ENCODE data around the gene PPM1L. TPM values are rescaled to one million over a fixed set of nuclear protein-coding genes. Genes with fewer than 3 reads are reported as not detected.

The PPM1L gene
- polyA plus RNA-seq, 4 donors = 7.3 to 9.4 (median 8.4) TPM

DNA sequence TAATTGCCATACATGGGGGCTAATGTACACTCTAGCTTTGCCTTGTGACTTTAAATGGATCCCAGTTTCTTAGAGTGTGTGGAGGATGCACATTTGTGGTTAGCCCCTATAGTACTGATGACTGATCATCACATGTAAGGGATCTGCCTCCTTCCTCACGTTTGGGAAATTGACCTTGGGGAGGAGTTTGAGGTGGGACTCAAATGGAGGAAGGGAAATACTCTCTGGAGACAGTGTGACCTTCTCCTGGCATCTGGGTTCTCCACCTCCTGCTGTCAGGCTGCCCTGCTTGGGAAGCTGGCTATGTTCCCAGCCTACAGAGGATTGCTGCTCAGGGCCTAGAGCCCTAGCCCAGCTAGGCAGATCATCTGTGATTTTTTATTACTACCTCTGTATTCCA, 48.7 kb downstream of the PPM1L start:
- DNase-seq (ENCODE audit: low read depth in 4 of 4, low spot score in 3 of 4) = no peak

DNA sequence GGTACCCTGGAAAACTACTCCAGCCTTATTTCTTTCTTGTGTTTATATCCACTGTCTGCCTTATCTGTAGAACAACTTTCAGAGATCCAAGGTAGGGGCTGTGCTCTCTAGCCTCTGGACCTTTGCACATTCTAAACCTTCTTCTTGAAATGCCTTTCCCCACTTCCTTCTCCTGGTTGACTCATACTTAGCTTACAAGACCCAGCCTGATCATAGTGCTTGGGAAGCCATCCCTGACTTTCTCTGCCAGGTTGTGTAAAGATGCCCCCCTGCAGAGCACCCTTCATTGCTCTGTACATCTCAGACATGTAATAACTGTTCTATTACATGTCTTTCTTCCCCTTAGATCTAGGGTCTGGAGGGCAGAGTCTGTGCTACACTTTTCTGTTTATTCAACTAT, 50.1 kb downstream of the PPM1L start:
- DNase-seq (ENCODE audit: low read depth in 4 of 4, low spot score in 3 of 4) = no peak

- DNase-seq (ENCODE audit: low read depth in 4 of 4, low spot score in 3 of 4) = no peak
Measured at GRCh38 chr3:160806686-160807085, 50.7 kb downstream of the PPM1L start.

DNA sequence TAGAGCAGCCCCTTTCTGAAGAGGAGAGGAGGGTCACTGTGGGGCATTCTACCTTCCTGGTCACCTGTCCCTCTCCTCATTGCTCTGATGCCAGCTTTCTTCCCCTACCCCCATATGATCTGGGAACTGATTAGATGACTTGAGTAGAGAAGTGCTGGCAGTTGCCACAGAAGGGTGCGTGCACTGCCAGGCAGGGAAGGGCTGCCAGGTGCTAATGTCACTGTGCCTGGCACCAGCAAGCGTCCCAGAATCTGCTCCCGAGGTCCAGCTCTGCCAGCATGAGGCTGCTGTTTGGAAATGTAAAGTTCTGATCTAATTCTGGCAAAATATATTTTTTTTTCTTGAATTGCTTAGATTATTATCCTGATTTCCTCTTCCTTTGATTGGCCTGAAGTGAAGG, 52.8 kb downstream of the PPM1L start:
- no peak for DNase-seq (ENCODE audit: low read depth in 4 of 4, low spot score in 3 of 4)

- DNase-seq (ENCODE audit: low read depth in 4 of 4, low spot score in 3 of 4) = no peak
Measured at GRCh38 chr3:160809453-160809852, 53.4 kb downstream of the PPM1L start.

DNA sequence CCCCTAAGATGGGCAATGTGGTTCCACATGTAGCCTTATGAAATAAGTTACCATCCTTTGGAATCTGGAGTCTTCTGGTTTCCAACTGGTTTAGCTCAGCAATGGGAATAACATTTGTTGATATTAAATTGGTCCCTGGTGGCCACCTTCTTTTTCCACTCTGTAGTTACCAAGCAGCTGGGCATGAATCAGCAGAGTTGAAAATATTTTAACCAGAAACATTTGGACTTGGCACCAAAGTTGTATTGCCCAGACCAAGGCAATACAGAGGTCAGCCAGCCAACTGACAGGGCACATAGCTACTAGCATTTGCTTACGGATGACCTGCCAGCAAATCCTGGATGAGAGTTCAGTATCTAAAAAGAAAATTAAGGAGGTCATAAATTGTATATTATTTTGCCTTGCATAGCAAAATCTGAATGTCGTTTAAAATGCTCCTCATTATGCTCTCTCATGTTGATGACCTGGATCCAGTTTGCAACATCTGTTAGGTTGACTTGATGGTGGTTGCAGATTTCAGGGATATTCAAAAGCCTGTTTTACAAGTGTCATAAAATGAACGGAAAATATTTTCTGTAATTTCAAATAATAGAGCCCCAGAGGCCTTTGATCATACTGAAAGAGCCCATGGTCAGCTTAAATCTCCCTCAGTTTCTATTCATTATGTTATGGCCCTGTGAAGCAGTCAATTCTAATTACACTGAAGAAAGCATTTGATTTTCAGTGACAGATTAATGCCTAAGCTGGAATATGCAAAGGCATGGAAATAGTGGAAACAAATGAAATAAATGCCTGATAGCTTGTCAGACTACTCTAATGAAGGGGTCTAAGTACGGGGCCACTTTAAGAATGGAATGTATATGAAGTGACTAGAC, 54.6 kb downstream of the PPM1L start:
- DNase-seq (ENCODE audit: low read depth in 4 of 4, low spot score in 3 of 4) = no peak

GRCh38 chr3:160811237-160811548, 55.2 kb downstream of the PPM1L start:
- no peak for DNase-seq (ENCODE audit: low read depth in 4 of 4, low spot score in 3 of 4)

- no peak for DNase-seq (ENCODE audit: low read depth in 4 of 4, low spot score in 3 of 4)
Measured at GRCh38 chr3:160812304-160812703, 56.3 kb downstream of the PPM1L start.

DNA sequence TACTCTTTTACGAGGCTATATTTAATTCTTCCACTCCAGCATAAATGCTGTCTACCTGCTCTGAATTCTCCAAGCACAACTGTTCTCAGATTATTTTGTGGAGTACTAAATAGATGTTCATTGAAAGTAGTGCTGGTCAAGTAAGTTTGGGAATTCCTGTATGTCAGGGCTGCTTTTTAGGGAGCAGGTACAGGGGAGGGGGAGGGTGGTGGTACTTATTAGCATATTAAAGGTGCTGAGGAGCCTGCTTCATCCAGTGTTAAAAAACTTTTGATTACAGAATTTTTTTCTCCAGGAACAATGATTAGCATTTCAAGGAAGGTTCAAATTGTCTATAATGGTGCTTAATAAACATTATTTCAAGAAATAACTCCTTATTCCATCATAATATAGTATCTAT, 59.2 kb downstream of the PPM1L start:
- no peak for DNase-seq (ENCODE audit: low read depth in 4 of 4, low spot score in 3 of 4)

DNA sequence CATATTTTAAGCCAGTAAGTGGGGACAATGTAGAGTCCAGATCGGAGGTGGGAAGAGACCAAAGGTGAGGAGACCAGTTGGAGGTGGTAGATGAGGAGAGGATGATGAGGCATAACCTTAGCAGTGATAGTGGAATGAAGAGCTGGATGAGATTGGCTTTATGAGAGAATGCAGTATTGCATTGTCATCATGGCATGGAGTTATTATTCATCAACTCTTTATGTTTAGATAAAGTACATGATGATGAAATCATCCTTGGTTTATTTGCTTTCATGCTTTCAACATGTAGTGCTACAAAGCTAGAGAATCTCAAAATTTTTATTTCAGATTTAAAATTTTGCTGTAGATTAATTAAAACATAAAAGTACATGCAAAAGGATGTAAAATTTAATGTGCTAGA, 64.0 kb downstream of the PPM1L start:
- no peak for DNase-seq (ENCODE audit: low read depth in 4 of 4, low spot score in 3 of 4)

DNA sequence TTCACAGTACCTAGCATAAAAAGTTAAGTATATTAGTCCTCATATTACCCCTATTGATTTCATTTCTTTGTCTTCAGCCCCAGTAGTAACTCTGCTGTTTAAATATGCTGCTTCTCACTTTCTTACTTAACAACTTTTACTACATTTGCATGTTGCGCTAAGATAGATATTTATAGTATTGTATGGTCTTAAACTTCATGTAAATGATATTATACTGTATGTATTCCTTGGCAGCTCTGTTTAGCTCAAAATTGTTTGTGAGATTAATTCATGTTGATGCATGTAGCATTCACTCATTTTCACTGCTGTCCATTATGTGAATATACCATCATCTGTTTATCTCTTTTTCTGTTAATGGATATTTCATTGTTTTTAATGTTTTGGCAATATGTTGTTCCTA, 64.4 kb downstream of the PPM1L start:
- no peak for DNase-seq (ENCODE audit: low read depth in 4 of 4, low spot score in 3 of 4)

- no peak for DNase-seq (ENCODE audit: low read depth in 4 of 4, low spot score in 3 of 4)
Measured at GRCh38 chr3:160822936-160823335, 66.9 kb downstream of the PPM1L start.

GRCh38 chr3:160825311-160825800, 69.3 kb downstream of the PPM1L start:
- DNase-seq (ENCODE audit: low read depth in 4 of 4, low spot score in 3 of 4) = no peak

GRCh38 chr3:160826408-160826807, 70.4 kb downstream of the PPM1L start:
- DNase-seq (ENCODE audit: low read depth in 4 of 4, low spot score in 3 of 4) = no peak

DNA sequence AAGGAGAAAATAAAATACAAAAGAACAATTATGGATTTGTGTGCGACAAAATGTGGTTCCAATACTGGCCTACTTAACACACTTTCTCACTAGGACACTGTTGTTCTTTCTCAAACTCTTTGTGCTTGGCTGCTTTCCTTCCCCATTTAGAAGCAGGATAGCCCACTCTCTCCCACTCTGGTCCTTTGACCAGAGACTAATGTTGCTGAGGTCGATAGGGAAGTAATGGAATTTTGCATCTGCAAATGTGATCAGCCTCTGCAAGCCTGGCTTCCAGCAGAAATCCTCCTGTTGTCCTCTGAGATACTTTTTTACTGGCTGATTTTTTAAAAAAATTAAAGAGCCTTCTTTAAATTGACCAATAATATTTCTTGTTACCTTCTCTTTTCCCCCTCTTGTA, 71.0 kb downstream of the PPM1L start:
- DNase-seq (ENCODE audit: low read depth in 4 of 4, low spot score in 3 of 4) = no peak

DNA sequence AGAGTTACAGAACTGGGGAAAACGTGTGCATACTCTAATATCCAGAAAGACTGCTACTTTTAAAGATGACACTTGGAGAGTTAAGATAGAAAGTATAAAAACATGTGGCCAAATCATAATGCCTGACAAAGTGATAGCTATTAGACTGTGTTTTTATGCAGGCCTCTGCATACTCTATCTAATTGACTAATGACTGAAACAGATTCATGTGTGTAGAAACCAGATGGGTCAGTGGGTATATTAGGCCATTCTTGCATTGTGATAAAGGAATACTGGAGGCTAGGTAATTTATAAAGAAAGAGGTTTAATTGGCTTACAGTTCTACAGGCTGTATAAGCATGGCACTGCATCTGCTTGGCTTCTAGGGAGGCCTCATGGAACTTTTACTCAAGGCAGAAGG, 71.5 kb downstream of the PPM1L start:
- no peak for DNase-seq (ENCODE audit: low read depth in 4 of 4, low spot score in 3 of 4)

DNA sequence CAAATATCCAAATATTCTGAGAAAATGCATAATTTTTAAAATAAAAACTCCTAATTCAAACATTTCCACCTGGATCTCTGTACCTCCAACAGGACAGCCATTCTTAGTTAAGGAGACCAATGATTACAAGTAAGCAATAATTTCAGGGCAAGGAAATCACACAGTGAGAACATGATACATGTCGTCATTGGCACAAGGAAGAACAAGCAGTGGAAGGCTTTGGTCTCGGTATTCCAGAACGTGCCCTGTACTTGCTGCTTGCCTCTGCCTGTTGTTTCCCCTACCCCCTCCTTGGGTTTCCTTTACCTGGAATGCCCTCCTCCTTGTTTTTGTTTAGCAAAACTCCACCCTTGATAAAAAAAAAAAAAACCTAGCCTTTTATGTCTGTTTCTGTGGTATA, 72.8 kb downstream of the PPM1L start:
- DNase-seq (ENCODE audit: low read depth in 4 of 4, low spot score in 3 of 4) = no peak

DNA sequence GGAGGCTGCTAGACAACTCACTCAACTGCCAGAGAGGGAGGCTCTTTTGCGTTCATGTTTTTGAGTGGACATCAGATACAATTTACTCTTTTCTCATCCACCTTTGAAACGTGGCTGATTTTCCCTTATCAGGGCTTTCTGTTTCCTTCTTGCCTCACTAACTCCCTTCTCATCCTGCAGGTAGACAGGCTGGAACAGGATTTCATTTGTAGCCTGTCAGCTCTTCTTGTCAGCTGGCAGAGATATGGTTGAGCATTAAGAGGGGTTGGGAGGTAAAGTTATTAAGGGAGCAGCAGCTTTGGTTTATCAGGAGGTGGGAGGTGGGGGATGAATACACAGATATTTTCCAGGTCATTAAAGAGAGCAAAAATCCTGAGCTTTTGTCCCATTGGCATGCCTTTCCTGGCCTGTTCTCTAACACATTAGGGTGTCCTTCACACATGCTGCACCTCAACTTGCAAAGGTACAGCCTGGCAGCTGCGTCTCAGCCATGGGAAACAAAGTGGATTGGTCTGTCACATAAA, 73.5 kb downstream of the PPM1L start:
- no peak for DNase-seq (ENCODE audit: low read depth in 4 of 4, low spot score in 3 of 4)

GRCh38 chr3:160830796-160831195, 74.8 kb downstream of the PPM1L start:
- DNase-seq (ENCODE audit: low read depth in 4 of 4, low spot score in 3 of 4) = no peak

DNA sequence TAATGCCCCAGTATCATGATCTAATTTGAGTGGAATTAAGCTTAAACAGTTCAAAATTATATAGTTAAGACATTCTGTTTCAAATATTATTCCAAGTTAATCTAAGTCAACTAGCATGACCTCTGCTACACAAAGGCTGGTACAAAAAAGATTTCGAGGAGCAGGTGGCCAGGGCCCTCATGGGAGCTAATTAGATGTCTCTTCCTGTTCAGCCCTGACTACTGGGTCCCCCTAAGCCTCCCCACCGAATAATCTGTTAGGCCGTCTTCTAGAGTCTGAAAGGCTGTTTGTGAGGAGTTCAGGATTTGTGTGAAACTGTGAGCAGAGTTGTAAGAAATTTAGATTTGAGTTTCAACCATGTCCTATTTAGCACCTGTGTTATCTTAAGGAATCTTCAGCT, 75.4 kb downstream of the PPM1L start:
- no peak for DNase-seq (ENCODE audit: low read depth in 4 of 4, low spot score in 3 of 4)

DNA sequence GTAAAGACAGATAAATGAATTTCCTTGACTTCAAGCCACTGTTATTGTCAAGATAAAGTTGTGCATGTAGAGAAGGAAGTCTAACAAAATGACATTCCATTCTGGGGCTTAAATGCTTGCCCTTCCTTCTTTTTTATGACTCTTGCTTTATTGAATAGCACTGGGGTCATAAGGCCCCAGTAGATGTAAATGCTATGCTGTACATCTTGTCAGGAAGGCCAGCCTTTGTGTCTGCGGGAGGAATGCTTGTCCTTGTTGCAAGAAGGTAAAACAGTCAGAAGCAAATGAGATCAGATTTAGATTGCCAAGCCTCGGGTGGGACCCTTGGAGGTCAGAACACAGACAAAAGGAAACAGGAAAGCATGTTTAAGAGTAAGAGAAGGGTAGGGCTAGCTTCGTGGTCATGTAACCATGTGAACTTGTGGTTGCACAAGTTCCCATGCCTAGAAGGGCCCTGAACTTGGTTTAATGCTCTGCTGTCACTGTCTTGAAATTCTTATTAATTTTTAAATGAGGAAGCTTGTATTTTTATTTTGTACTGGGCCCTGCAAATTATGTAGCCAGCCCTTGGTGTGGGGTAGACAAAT, 81.5 kb downstream of the PPM1L start:
- peak in 1 of 4 donors; percentile 9 for DNase-seq (ENCODE audit: low read depth in 4 of 4, low spot score in 3 of 4)

- DNase-seq (ENCODE audit: low read depth in 4 of 4, low spot score in 3 of 4) = no peak
Measured at GRCh38 chr3:160840590-160840989, 84.6 kb downstream of the PPM1L start.
